ENCODE measurements around the gene SEL1L2.

SEL1L2 gene

GRCh38 chr20:13865156-13865555 is 125.3 kb downstream of the SEL1L2 start:
- Histone ChIP-seq H3K27ac (ENCODE audit: low read depth, low read length) (no peak overlapping the region), H3K9me3 (ENCODE audit: control insufficient read depth, insufficient read depth, low read length) (no peaks in the 10 kb centered on the region), H3K4me3 (ENCODE audit: low read length) (no peak overlapping the region), H3K4me2 (ENCODE audit: low read length) (no peak overlapping the region), H3K9me2 (replicated peaks; ENCODE audit: control insufficient read depth, low read length) (no peaks in the 10 kb centered on the region), H4K20me1 (ENCODE audit: control insufficient read depth, insufficient read depth, low read depth, low read length) (no peaks in the 10 kb centered on the region), H3K79me2 (ENCODE audit: control insufficient read depth, low read length) (no peaks in the 10 kb centered on the region), H3F3A (ENCODE audit: control insufficient read depth, insufficient read depth) (no peaks in the 10 kb centered on the region), H3K4me1 (ENCODE audit: control insufficient read depth, low read length) (no peaks in the 10 kb centered on the region), H3K36me3 (ENCODE audit: control insufficient read depth, low read length) (no peaks in the 10 kb centered on the region), H3K27me3 (ENCODE audit: control insufficient read depth, low read length) (no peaks in the 10 kb centered on the region)
- TF ChIP-seq CTCF (IDR thresholded peaks at IDR 0.05; ENCODE audit: low read depth, low read length, poor library complexity, severe bottlenecking), result no peak
- TF ChIP-seq EZH2phosphoT487 (IDR thresholded peaks at IDR 0.05; ENCODE audit: borderline replicate concordance, low read length), result no peak

GRCh38 chr20:13863244-13863643 is 127.2 kb downstream of the SEL1L2 start:
- Histone ChIP-seq H3K4me2 (ENCODE audit: low read length) (no peak overlapping the region), H3K4me3 (ENCODE audit: low read length) (no peak overlapping the region), H3K9me3 (ENCODE audit: control insufficient read depth, insufficient read depth, low read length) (no peaks in the 10 kb centered on the region), H3K27me3 (ENCODE audit: control insufficient read depth, low read length) (no peaks in the 10 kb centered on the region), H3K36me3 (ENCODE audit: control insufficient read depth, low read length) (no peaks in the 10 kb centered on the region), H3F3A (ENCODE audit: control insufficient read depth, insufficient read depth) (no peaks in the 10 kb centered on the region), H3K79me2 (ENCODE audit: control insufficient read depth, low read length) (no peaks in the 10 kb centered on the region), H3K4me1 (ENCODE audit: control insufficient read depth, low read length) (no peaks in the 10 kb centered on the region), H3K9me2 (replicated peaks; ENCODE audit: control insufficient read depth, low read length) (no peaks in the 10 kb centered on the region), H4K20me1 (ENCODE audit: control insufficient read depth, insufficient read depth, low read depth, low read length) (no peaks in the 10 kb centered on the region), H3K27ac (ENCODE audit: low read depth, low read length) (no peak overlapping the region)
- no peak for TF ChIP-seq CTCF (IDR thresholded peaks at IDR 0.05; ENCODE audit: low read depth, low read length, poor library complexity, severe bottlenecking)

- Histone ChIP-seq H4K20me1 (ENCODE audit: control insufficient read depth, insufficient read depth, low read depth, low read length) (no peaks in the 10 kb centered on the region), H3K9me2 (replicated peaks; ENCODE audit: control insufficient read depth, low read length) (no peaks in the 10 kb centered on the region), H3K27me3 (ENCODE audit: control insufficient read depth, low read length) (no peaks in the 10 kb centered on the region), H3F3A (ENCODE audit: control insufficient read depth, insufficient read depth) (no peaks in the 10 kb centered on the region), H3K4me2 (ENCODE audit: low read length) (no peak overlapping the region), H3K4me3 (ENCODE audit: low read length) (no peak overlapping the region), H3K36me3 (ENCODE audit: control insufficient read depth, low read length) (no peaks in the 10 kb centered on the region), H3K9me3 (ENCODE audit: control insufficient read depth, insufficient read depth, low read length) (no peaks in the 10 kb centered on the region), H3K79me2 (ENCODE audit: control insufficient read depth, low read length) (no peaks in the 10 kb centered on the region), H3K27ac (ENCODE audit: low read depth, low read length) (no peak overlapping the region), H3K4me1 (ENCODE audit: control insufficient read depth, low read length) (no peaks in the 10 kb centered on the region)
- TF ChIP-seq CTCF (IDR thresholded peaks at IDR 0.05; ENCODE audit: low read depth, low read length, poor library complexity, severe bottlenecking) (no peak), EZH2phosphoT487 (IDR thresholded peaks at IDR 0.05; ENCODE audit: borderline replicate concordance, low read length) (no peak)
Observed at GRCh38 chr20:13862245-13862644, 128.2 kb downstream of the SEL1L2 start.

- Histone ChIP-seq H3K27ac (ENCODE audit: low read depth, low read length) (no peak overlapping the region), H3K79me2 (ENCODE audit: control insufficient read depth, low read length) (no peaks in the 10 kb centered on the region), H3K9me3 (ENCODE audit: control insufficient read depth, insufficient read depth, low read length) (no peaks in the 10 kb centered on the region), H3K4me1 (ENCODE audit: control insufficient read depth, low read length) (no peaks in the 10 kb centered on the region), H3K4me3 (ENCODE audit: low read length) (no peak overlapping the region), H4K20me1 (ENCODE audit: control insufficient read depth, insufficient read depth, low read depth, low read length) (no peaks in the 10 kb centered on the region), H3K27me3 (ENCODE audit: control insufficient read depth, low read length) (no peaks in the 10 kb centered on the region), H3F3A (ENCODE audit: control insufficient read depth, insufficient read depth) (no peaks in the 10 kb centered on the region), H3K36me3 (ENCODE audit: control insufficient read depth, low read length) (no peaks in the 10 kb centered on the region), H3K4me2 (ENCODE audit: low read length) (no peak overlapping the region), H3K9me2 (replicated peaks; ENCODE audit: control insufficient read depth, low read length) (no peaks in the 10 kb centered on the region)
- TF ChIP-seq EZH2phosphoT487 (IDR thresholded peaks at IDR 0.05; ENCODE audit: borderline replicate concordance, low read length) (no peak), CTCF (IDR thresholded peaks at IDR 0.05; ENCODE audit: low read depth, low read length, poor library complexity, severe bottlenecking) (no peak)
Observed at GRCh38 chr20:13858871-13859270, 131.5 kb downstream of the SEL1L2 start.
